AG08395 (cell line): Measurements from ENCODE around the gene PDHX.
"Not testable (repeated sequence)": the region's sequence is repeated elsewhere in the genome, so short reads cannot be mapped to it uniquely, and the experiment has no call there.

Experiments used
- DNase-seq: peaks from one replicate; pipeline ENCODE4 v3.0.0; 2012; ENCODE audit warnings: mixed read lengths, low spot score

PDHX gene

DNA sequence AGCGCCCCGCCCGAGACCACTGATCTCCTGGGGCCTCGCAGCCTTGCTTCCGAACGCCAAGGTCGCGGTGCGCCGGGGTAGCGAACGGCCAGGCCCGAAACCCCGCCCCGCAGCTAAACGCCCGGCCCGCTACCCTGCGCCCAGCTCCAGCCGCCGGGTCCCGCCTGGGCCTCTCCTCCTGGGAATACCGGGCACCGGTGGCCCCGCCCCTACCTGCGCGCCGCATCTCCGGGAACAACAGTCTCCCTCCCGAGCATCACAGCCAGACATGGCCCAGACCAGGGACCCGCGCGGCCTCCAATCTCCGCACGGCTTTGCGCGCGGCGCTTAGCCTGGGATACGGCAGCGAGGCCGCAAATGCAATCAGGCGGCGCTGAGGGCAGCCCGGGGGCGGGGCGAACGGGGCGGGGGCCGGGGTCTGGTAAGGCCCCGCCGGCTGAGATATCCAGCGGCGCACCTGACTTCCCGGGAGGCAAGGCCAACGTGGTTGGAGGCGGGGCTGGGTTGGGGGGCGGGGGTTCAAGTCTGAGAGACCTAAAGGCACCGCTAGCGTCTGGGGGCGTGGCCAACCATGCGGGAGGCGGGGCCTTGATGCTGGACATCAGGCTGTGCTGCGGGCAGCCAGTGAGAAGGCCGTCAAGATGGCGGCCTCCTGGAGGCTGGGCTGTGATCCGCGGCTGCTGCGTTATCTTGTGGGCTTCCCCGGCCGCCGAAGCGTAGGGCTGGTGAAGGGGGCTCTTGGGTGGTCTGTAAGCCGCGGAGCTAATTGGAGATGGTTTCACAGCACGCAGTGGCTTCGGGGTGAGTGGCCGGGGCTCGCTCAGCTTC, at the start of gene PDHX, which contains the start of gene APIP:
TSS of gene PDHX (plus strand) at position 604 of the 828 bp plus-strand sequence. CDS start at position 642, 38 bp downstream.
TSS of gene APIP (minus strand) at position 365 of the 828 bp plus-strand sequence. CDS start at position 270, 95 bp downstream.
- peak; percentile 97 for DNase-seq

DNA sequence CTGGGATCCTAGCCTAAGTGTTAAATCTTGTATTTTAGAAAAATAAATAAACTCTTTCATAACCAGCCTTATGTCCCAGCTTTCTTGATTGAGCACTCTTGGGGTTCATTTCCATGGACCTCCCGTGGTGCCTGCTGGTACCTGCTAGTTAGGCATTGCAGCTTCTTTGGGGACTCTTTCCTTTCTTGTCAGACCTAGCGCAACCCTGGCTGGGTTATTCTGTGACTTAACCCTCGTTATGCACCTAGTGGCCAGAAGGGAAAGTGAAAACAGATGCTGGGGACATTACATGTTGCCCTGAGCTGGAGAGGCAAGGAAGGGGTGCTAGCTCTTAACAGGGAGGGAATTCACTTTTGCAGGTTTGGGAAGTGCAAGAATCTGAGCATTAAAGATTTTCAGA, 47.0 kb upstream of the PDHX start:
- no peak for DNase-seq

GRCh38 chr11:34870548-34871196, 45.7 kb upstream of the PDHX start:
- no peak for DNase-seq

- no peak for DNase-seq
These were observed 42.2 kb upstream of the PDHX start for GRCh38 chr11:34874202-34874601.

DNA sequence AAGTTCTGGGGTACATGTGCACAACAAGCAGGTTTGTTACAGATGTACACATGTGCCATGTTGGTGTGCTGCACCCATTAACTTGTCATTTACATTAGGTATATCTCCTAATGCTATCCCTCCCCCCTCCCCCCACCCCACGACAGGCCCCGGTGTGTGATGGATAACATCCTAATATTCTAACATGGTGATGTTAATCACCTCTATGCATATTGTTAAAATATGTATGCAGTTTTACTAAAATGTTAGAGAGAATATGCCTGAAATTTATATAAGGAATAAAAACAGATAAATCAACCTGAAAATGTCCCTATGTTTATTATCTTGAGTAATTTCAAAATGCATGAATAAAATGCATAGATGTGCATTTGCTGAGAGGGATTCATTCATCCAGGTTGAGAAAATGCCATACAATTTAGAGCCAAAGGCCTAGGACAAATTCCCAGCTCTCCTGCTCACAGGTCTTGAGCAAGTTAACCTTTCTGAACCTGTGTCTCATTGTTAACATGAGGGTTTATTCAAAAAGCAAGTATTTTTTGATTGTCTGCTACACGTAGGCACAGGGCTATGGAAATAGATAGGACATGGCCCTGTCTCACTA, 38.9 kb upstream of the PDHX start:
- no peak for DNase-seq

DNA sequence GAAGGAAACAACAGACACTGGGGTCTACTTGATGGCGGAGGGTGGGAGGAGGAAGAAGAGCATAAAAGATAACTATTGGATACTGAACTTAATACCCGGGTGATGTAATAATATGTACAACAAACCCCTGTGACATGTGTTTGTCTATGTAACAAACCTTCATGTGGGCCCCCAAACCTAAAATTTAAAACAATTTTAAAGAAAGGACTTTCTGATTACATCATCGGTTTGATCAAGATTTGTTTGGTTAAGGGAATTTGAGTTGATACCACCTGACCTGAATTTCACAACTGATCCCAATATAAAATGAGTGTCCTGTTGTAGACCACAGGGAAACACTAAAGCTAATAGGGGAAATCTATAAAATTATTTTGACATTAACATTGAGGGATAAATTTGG, 34.5 kb upstream of the PDHX start:
- no peak for DNase-seq

DNA sequence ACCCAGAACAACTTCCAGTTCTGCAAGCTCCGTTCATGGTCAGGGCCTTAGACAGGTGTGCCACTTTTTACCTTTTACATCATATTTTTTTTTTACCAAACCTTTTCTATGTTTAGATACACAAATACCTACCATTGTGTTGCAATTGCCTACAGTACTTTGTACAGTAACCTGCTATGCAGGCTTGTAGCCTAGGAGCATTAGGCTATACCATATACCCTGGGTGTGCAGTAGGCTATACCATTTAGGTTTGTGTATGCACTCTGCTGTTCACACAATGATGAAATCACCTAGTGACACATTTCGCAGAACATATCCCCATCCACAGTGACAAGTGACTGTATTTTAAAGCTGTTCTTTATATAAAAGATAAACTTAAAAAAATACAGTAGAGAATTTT, 29.8 kb upstream of the PDHX start:
- no peak for DNase-seq

DNA sequence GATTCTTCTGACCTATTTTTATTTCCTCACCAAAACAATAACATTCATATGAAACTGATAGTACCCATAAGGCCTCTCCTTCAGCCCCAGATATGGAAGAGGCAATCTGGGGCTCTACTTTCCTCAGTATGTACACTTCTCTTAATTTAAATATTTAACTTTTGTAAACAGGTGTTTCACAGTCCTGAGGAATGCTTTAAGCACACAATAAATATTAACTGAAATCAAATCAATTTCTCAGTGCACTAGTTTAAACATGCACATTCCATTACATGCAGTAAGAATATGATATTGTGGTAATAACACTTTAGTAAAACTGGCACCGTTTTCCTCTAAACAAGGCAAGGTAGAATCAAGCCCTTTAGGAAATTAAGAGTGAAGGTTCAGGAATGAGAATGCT, 29.2 kb upstream of the PDHX start:
- no peak for DNase-seq

GRCh38 chr11:34890089-34890488, 26.3 kb upstream of the PDHX start:
- DNase-seq, result no peak

GRCh38 chr11:34890812-34891211, 25.6 kb upstream of the PDHX start:
- peak; percentile 32 for DNase-seq

DNA sequence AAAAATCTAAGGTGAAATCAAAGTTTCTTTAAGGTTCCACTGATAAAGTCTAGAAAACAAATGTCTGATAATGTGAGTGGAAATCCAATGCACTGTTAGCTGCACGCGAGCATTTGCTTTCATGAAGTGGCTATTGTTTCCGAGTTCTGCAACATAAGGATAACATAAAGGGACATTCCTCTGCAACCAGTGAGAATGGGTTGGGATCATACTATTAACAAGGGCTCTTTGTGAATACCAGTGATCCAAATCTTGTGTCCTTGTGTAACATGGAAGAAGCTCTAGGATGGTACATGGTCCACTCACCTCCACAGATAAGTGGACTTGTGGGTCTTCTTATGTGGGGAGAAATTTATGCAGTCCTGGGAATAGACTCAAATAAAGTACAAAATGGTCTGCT, 24.8 kb upstream of the PDHX start:
- DNase-seq, result no peak

DNA sequence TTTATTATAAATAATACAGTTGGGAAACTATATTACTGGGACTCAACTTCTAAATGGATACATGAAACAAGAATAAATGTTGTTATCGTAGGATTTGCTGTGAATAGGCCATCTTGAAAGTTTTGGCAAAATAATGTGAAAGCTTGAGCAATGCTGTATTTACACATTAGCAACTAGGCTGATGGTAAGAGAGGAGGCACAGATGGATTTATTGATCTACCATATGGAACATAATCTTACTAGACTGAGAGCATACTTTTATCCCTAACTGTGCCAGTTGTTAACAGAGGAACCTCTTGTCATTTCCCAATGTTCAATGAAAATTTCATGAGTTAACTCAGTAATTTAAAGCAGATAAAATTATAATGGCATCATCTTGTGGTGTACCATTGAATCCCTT, 23.0 kb upstream of the PDHX start:
- DNase-seq, result no peak

- not testable (repeated sequence) for DNase-seq
These were observed 20.2 kb upstream of the PDHX start for GRCh38 chr11:34896191-34896590.

DNA sequence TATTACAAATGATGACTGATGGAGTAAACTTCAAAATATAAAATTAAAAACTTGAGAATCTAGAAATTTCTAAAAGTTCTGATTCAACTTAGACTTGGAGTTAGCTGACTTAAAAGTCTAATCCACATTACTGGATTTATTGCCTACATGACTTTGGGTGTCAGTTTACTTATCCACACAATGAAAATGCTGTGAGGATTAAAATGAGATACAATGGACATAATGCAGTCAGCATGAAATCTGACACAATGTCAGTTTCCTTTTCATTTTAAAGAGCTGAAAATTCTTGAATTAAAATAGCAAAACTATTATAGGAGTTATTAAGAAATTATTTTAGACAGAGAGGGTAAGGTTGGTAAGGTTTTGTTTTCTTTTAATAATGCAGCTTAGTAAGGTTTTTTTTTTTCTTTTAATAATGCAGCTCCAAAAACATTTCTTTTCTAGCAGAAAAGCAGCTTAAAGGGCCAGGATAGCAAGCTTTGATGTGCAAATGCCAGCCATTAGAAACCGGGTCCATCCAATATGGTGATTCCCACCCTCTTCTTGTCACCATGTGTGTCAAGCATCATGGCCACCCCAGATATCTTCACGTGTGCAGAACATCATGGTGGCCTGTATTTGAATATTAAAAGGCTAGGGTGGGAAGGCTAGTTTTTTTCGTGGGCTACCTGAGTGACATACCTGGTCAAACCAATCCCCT, 19.1 kb upstream of the PDHX start:
- no peak for DNase-seq

GRCh38 chr11:34898474-34898873, 17.9 kb upstream of the PDHX start:
- no peak for DNase-seq

GRCh38 chr11:34899633-34900016, 16.8 kb upstream of the PDHX start:
- DNase-seq, result no peak

GRCh38 chr11:34904421-34904955, 11.9 kb upstream of the PDHX start:
- no peak for DNase-seq

- DNase-seq, result no peak
These were observed 10.8 kb upstream of the PDHX start for GRCh38 chr11:34905666-34906065.

DNA sequence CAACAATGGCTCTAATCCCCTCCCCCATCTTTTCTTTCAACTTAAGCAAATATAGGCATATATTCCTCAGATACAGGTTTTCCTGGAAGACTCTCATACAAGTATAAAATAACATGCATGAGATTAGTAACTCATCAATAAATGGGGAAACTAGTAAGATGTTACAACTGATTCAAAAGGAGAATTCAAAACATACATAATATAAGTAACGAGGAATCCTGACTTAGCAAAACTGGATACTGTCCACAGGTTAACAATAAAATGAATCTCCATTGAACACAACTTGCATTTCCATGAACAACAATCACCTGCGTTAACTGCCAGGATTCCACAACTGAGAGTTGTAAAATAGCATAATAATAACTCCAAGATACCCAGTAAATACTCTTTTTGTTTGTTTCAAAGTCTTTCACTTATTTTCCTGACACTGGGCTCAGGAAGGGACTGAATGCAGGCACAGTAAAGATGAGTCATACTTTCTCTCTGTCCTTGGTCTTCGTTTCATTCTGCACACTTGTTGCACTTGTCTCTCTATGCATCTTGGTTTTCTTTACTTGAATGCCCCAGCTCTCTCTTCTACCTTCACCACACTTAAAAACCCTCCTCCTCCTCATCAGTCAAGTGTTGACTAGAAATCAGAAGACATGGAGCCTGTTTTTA, 8.4 kb upstream of the PDHX start:
- no peak for DNase-seq

- no peak for DNase-seq
These were observed 7.0 kb upstream of the PDHX start for GRCh38 chr11:34909415-34909814.

DNA sequence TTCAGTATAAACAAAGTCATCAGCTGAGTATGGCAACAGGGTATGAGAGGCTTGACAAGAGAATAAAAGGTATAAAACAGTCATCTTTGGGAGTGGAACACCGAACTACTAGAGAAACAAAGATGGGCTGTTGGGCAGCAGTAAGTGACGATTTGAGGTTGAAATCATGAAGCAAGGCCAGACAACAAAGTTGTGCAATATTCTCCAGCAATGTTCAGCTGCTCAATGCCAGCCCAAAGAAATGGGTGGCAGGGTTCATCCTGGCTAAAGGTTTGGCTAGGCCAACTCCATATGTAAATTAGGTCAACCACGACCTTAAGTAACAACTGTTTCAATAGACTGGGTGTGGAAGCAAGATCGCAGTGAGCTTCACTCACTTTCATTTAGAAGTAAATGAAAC, 6.5 kb upstream of the PDHX start:
- DNase-seq, result no peak

GRCh38 chr11:34910817-34911216, 5.6 kb upstream of the PDHX start:
- no peak for DNase-seq
